Occipital lobe (tissue), 2 donors: ENCODE data around the gene RAB5B. TPM values are rescaled to one million over a fixed set of nuclear protein-coding genes. Genes with fewer than 3 reads are reported as not detected.
"Not testable (repeated sequence)": the region's sequence is repeated elsewhere in the genome, so short reads cannot be mapped to it uniquely, and the experiment has no call there.

ENCODE experiments used
- DNase-seq: peaks from one replicate; lab custom pipeline; 2025; lab: John Stamatoyannopoulos, UW
- total RNA-seq: library from RNA; depleted of rRNA; stranded (reverse); fragments of >200 nt; gene quantifications from one replicate; pipeline ENCODE4 v1.2.3, GENCODE V29; 2014

The RAB5B gene
- total RNA-seq, 1 donor from 2014 or later = 37.4 TPM

DNA sequence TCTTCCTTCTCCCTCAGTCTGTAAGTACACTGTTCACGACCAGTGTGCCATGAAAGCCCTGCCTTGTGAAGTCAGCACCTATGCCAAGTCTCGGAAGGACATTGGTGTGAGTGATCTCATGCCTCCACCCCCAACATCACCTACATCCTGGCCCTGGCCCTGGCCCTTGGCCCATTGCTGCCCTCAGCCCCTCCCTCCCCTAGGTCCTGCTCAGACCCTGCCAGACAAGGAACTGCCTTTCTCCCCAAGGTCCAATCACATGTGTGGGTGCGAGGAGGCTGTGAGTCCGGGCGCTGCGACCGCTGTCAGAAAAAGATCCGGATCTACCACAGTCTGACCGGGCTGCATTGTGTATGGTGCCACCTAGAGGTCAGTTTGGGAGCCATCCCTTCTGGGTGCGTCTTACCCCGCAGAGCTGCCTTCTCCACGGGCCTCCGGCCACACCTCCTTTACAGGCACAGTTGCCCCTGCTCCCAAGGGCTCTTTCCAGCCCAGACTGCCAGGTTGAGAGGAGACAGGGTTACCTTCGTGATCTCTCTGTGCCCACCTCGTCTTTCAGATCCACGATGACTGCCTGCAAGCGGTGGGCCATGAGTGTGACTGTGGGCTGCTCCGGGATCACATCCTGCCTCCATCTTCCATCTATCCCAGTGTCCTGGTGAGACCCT lies 33.7 kb upstream of the RAB5B start:
- peak; percentile 64 for DNase-seq

DNA sequence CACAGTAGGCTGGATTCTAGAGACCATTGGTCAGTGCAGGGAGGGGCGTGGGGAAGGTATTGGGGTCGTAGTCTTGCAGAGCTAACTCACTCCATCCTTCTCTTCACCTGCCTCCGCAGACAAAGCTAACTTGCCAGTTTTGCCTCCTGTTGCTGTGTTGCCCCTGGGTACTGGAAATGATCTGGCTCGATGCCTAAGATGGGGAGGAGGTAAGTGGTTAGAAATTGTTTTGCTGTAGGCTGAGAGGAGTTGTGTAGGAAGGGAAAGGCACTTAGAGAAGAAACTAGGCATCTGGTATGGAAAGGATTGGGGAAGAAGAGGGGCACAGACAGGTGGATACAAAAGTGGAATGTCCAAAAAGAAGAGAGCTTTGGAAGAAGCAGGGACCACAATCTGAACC lies 31.8 kb upstream of the RAB5B start:
- DNase-seq = no peak

DNA sequence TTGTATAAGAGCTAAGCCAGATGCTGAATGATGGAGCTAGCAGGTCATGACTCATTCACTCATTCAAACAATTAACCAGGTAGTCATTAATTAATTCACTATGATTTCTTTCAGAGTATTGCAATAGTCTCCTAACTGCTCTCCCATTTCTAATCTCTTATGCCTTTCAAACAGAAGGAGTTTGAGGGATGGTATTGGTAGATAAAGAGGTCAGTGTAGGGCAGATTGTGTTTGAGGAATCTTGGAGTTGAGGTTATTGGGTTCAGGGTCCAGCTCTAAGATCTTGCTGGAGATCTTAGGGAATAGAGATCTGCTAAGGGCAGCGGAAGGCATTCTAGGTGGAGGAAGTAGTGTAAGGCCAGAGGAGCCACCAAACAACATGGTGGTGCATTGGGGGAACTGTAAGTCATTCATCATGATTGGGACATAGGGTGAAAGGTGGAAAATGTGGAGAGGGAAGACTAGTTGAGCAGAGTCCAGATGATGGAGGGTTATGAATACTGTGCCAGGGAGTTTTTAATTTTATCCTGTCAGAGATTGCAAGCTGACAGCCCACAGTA lies 31.2 kb upstream of the RAB5B start:
- no peak for DNase-seq

DNA sequence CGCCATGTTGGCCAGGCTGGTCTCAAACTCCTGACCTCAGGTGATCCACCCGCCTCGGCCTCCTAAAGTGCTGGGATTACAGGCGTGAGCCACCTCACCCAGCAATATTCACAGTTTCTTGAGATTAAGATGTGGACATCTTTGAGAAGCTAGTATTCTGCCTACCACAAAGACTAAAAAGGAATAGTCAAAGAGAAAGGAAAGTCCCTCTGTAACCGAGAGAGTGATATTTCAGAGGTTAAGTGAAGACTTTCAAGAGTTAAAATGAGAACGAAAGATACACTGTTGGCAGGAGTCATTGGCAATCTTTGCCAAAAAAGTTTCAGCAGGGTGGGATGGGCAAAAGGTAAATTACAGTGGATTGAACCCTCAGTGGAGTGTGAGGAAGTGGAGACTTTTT lies 27.3 kb upstream of the RAB5B start:
- DNase-seq = no peak

DNA sequence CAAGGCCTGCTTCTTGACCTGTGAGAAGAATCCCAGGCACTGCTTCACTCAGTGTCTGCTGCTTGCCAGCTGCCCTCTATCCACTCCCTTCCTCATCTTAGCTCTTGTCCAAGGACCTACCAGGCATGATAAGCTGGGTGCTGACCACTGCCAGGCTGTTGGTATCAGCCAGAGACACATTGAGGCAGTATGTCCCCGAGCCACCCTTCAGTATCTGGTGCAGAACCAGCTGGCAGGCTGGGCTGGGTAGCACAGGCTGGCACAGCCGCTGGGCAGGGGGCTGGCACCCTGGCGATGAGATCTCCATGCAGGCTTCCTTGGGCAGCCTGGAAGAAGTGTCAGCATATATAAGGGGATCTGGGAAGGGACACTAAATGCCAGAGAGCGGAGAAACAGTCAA lies 18.5 kb upstream of the RAB5B start:
- no peak for DNase-seq

DNA sequence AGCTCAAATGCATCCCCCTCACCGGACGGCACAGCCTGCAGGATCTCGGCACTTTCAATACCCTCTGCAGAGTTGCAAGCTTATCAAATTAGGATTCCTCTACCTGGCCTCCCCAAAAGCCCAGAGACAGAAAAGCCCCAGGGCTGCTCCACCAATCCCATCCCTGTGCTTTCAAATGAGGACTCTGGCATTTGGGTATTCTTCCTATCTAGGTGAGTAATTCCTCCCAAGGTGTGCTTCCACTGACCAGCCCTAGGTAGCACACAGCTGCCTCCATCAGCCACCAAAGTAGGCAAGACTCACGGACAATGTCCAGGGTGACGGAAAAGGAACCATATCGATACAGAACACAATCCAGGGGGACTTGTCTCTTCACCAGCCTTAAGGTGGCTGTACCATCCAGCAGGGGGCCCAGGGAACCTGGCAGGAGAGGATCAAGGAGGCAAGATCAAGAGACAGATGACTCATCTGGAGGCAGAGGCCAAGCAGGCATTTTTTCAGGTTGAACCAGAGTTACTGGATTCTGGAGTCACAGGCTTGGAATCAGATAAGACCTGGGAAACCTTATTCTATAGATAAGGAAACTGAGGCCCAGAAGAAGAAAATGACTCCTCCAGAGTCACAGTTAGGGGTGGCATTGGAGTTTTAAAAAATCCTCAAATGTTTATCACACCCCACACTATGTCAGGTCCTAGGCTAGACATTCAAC lies 17.9 kb upstream of the RAB5B start:
- DNase-seq = no peak

DNA sequence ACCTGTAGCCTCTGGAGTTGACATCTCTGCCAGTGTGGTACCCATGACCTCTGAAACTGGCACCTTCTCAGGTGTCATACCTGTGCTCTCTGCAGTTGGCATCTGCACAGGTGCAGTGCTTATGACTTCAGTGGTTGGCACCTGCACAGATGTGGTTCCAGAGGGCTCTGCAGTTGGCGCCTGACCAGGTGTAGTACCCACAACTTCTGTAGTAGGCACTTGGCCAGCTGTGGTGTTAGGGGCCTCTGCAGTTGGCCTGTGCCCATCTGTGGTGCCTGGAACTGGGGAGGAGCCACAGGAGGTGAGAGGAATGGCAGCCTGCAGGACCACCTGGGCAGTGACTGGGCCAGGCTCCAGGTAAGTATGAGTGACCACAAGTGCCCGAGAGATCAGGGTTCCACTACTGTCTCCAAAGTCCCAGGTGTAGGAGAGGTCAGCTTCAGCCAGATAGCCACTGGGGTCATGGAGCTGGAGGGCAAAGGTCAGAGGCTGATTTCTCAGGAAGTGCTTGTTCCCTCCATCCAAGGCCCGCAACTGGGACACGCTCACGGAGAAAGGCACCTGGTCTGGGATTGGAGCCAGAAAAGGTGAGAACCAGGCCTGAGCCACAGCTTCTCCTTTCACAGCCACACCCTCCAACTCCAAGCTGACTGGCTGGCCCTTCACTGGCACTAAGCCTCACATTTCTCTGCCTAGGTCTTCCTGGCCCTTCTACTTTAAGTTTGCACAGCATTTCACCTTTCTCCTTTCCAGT lies 16.6 kb upstream of the RAB5B start:
- no peak for DNase-seq

DNA sequence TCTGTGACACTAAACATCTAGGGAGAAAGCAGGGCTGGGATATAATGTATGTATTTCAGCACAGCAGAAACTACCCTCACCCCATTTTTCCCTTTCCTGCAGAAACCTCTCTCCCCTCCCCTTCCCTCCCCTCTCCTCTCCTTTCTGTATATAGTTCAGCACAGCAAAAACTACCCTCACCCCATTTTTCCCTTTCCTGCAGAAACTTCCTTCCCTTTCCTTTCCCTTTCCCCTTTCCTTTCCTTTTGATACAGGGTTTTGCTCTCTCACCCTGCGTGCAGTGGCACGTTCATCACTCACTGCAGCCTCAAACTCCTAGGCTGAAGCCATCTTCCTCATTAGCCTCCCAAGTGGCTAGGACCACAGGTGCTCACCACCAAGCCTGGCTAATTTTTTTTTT lies 10.1 kb upstream of the RAB5B start:
- DNase-seq = no peak

DNA sequence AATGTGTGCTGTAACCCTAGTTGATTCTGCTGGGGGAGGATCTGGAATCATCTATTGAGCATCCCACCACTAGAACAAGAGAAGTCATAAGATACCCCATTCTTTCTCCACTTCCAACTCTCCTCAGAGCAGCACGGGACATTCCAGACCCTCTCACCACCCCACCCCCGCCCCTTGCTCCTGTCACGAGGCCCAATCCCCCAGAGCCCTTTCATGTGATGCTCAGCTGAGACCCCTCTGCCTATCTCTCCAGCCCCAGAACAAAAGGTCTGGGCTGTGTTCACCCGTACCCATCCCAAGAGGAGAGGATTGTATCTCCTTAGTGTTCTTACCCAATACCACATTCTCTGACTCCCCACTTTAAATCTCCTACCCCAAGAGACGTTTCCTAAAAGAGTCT lies 8.6 kb upstream of the RAB5B start:
- no peak for DNase-seq

DNA sequence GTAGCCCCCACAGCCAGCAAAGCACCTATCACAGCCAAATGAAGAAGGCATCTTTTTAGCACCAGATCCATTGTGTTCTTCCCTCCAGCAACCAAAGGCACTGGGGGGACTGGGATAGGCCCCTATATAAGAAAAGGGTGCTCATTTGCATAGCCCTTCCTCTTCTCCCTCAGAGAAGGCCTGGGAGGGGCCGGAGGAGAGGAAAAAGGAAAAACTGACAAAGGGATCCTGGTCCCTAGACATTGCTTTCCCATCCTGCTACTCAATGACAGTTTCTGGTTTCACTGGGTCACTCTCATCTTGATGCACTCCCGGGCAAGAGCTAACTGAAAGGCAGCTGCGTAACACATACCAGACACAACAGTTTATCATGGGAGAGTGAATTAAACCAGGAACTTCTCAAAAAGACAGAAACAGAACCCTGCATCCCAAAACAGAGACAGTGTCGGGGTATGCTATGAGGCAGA lies 7.9 kb upstream of the RAB5B start, which contains the start of gene PMEL:
TSS of gene PMEL (minus strand) at position 102 of the 467 bp plus-strand sequence. CDS start at position 71, 31 bp downstream.
- no peak for DNase-seq

DNA sequence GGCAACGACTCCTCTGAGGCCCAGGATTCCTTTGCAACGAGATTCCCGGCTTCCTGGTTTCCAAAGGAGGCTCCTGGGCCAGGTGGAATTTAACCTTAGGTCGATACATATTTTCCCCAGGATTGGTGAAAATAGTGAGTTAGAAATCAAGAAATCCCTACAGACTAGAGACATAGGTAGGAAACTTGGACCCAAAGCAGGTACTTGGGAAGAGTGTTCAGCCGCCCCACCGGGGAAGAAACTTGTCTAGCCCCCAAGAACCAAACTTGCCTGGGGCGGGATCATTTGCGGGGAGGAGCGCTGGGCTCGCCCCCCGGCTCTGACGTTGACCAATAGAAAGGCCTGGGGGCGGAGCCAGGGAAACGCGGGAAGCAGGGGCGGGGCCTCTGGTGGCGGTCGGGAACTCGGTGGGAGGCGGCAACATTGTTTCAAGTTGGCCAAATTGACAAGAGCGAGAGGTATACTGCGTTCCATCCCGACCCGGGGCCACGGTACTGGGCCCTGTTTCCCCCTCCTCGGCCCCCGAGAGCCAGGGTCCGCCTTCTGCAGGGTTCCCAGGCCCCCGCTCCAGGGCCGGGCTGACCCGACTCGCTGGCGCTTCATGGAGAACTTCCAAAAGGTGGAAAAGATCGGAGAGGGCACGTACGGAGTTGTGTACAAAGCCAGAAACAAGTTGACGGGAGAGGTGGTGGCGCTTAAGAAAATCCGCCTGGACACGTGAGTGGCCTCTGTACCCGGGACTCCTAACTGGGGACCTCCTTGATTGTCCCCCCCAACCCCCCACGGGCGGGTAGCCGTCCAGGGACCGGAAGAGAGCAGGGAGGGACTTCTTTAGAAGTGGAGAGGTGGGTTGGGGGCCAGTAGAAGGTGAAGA lies 7.2 kb upstream of the RAB5B start, which contains the start of gene CDK2:
TSS of gene CDK2 (plus strand) at position 423 of the 874 bp plus-strand sequence. CDS start at position 602, 179 bp downstream.
- peak; percentile 51 for DNase-seq

DNA sequence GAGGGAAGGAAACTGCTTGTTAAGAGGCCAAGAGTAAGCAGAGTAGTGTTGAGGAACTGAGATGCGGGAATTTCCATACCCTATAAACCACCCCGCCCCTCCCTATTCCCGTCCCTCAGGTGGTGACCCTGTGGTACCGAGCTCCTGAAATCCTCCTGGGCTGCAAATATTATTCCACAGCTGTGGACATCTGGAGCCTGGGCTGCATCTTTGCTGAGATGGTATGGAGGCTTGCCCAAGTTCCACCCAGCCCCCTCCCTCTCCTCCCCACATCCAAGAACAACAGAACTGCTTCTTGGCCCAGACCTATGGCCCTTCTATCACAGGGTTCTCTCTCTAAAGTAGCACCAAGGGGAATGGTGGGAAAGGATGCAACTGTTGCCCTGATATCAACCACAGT lies 4.5 kb upstream of the RAB5B start:
- no peak for DNase-seq

DNA sequence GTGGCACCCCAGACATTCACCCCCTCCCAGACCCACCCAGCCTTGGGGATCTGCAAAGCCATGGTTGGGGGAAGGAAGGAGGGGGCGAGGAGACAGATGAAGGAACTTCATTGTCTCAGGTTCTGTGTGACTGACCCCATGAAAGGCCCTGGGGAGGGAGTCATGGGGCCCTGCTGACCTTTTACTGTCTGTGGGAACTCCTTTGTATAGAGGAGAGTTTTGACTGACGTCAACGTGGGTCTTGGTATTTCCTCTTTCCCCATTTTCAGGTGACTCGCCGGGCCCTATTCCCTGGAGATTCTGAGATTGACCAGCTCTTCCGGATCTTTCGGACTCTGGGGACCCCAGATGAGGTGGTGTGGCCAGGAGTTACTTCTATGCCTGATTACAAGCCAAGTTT lies 3.1 kb upstream of the RAB5B start:
- no peak for DNase-seq

DNA sequence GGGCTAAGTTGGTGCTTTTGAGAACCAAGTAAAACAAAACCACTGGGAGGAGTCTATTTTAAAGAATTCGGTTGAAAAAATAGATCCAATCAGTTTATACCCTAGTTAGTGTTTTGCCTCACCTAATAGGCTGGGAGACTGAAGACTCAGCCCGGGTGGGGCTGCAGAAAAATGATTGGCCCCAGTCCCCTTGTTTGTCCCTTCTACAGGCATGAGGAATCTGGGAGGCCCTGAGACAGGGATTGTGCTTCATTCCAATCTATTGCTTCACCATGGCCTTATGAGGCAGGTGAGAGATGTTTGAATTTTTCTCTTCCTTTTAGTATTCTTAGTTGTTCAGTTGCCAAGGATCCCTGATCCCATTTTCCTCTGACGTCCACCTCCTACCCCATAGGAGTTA lies 1.8 kb upstream of the RAB5B start:
- DNase-seq = no peak

DNA sequence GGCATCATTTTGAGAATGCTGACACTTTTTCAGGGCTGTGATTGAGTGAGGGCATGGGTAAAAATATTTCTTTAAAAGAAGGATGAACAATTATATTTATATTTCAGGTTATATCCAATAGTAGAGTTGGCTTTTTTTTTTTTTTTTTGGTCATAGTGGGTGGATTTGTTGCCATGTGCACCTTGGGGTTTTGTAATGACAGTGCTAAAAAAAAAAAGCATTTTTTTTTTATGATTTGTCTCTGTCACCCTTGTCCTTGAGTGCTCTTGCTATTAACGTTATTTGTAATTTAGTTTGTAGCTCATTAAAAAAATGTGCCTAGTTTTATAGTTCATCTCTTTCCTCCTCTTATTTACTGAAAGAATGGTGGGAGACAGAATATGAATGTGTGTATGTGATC lies 1.4 kb upstream of the RAB5B start:
- no peak for DNase-seq

DNA sequence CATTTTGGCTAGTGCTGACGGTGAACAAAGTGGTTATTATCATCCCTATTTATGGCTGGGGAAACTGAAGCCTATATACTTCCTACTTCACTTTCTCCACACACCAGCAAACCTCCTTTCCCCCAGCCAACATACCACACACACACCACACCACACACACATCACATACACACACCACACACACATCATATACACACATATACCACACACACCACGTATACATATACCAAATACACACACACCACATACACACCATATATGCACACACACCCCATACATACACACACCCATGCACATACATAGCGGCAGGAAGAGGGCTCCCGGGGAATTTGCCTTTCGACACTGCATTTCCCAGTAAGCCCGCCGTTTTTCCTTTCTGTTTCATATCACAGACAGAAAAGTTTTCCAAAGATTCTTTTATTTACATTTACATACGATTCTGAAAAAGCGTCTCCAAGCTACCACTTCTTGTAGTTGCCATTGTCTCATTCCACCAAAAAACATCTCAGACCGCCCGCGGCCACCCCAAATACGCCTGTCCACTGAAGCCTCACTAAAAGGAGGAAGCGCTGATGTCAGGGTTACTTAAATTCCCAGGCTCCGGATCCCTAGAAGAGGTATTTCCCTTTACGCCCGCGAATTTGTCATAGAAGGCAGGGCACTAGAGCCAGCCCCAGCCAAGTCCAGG lies 823 bp upstream of the RAB5B start:
- DNase-seq = no peak

DNA sequence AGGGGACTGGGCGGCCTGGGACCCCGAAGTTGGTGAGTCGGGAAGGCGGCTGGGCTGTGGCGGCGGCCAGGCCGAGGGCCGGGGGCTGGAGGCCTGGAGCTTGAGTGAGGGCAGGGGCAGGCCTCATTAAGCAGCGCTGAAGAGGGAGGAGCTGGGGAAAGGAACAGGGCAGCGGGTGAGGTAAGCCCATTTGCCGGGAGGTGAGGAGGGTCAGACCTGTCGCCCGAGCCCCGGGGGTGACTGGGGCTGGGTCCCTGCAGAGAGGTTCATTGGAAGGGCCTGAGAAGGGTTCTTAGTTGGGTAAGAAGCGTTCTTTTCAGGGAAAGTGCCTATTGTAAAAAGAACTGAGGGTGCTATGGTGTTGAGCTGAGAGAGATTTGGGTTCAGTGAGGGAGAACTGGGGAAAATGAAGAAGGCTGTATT lies 441 bp downstream of the RAB5B start:
- DNase-seq = no peak

DNA sequence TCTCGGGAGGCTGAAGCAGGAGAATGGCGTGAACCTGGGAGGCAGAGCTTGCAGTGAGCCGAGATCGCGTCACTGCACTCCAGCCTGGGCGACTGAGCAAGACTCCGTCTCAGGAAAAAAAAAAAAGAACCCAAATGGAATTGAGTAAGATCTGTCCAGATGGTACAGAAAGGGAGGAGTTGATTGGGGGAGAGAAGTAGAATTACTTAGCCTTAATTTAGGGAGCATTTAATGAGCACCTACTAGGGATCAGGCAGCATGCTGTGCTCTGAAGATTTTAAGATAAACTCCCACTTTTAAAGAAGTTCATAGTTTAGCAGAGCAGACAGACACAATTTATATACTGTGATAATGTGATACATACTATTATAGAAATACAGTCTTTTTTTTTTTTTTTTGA lies 4.5 kb downstream of the RAB5B start:
- no peak for DNase-seq

DNA sequence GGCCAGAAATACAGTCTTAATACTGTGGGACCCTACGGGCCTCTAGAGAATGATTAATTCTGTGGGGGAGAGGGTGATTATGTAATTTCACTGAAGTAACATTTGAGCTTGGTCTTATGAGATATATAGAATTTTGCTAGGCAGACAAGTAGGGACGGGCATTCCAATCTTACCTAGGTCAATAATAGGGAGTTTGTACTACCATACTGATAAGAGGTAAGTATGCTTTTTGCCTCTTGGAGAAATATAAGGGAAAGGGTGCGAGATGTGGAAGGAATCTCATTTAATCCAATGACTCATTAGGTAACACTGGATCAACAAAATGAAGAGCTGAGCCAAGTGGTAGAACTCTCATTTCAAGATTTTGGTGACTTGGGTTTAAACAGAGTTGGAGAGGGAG lies 5.2 kb downstream of the RAB5B start:
- no peak for DNase-seq

DNA sequence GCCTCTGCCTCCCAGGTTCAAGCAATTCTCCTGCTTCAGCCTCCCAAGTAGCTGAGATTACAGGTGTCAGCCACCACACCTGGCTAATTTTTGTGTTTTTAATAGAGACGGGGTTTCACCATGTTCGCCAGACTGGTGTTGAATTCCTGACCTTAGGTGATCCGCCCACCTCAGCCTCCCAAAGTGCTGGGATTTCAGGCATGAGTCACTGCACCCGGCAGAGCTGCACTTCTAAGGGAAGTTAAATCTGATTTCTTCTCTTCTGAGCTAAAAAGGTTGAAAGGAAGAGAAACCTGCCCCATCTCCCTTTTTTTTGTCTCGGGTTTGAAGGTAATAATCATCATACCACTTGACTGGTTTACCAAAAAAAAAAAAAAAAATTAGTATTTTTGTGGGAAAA lies 8.0 kb downstream of the RAB5B start:
- not testable (repeated sequence) for DNase-seq
